Right atrium auricular region (tissue), 2 donors: ENCODE results near the gene UGGT1. TPM values are rescaled to one million over a fixed set of nuclear protein-coding genes. Genes with fewer than 3 reads are reported as not detected.
A peak's percentile ranks its signal among the peaks of the same experiment; 100 is the strongest.

Source experiments
- DNase-seq: peaks from one replicate; pipeline ENCODE4 v3.0.0-alpha.2; 2019; ENCODE audit warnings: low spot score
- H3K27ac ChIP-seq, 2 donors: fragments of 200-600 bp; sonication (generic); 1 replicate in 1 of 2; 2 replicates in 1 of 2; pipeline ENCODE4 v1.5.1; 2016 to 2019
- H3K27me3 ChIP-seq, 2 donors: fragments of 200-600 bp; sonication (generic); one replicate each; pipeline versions ENCODE4 v1.5.1 to v1.6.0; 2017 to 2019
- H3K36me3 ChIP-seq: fragments of 200-600 bp; sonication (generic); one replicate; pipeline ENCODE4 v1.5.1; 2016
- H3K4me1 ChIP-seq, 2 donors: fragments of 200-600 bp; sonication (generic); one replicate each; pipeline versions ENCODE4 v1.5.1 to v1.6.0; 2017 to 2019
- H3K4me3 ChIP-seq, 2 donors: fragments of 200-600 bp; sonication (generic); 1 replicate in 1 of 2; 2 replicates in 1 of 2; pipeline ENCODE4 v1.5.1; 2017 to 2019; ENCODE audit warnings: mild to moderate bottlenecking in 1 of 2, moderate library complexity in 1 of 2
- H3K9me3 ChIP-seq, 2 donors: fragments of 200-600 bp; sonication (generic); one replicate each; pipeline ENCODE4 v1.5.1; 2019
- CTCF ChIP-seq, 2 donors: fragments of 200-600 bp; sonication (generic); IDR thresholded peaks; one replicate each; pipeline ENCODE4 v1.5.1; 2019; ENCODE audit warnings: antibody characterized with exemption in 2 of 2
- total RNA-seq, 2 donors: library from RNA; depleted of rRNA; stranded (reverse); fragments of >200 nt; gene quantifications; one replicate each; pipeline ENCODE4 v1.1.0, GENCODE V29; 2016

Gene UGGT1
- total RNA-seq, 2 donors from 2014 or later: 33.5 to 47.2 TPM

GRCh38 chr2:128227862-128228261 is 136.9 kb downstream of the UGGT1 start:
- no peaks in the 10 kb centered on the region for H3K36me3 ChIP-seq
- H3K27me3 ChIP-seq: no peaks in the 10 kb centered on the region
- no peak for DNase-seq
- no peak overlapping the region for H3K4me3 ChIP-seq
- no peak overlapping the region for H3K27ac ChIP-seq
- peaks cover 0 to 4% of the 10 kb centered on the region in 2 donors for H3K4me1 ChIP-seq
- peaks cover 0 to 6% of the 10 kb centered on the region in 2 donors for H3K9me3 ChIP-seq
- no peak for TF ChIP-seq CTCF (IDR thresholded peaks at IDR 0.05)

- no peak for DNase-seq
- no peak for TF ChIP-seq CTCF (IDR thresholded peaks at IDR 0.05)
- peaks cover 0 to 10% of the 10 kb centered on the region in 2 donors for H3K4me1 ChIP-seq
These were observed 137.9 kb downstream of the UGGT1 start for GRCh38 chr2:128228894-128229293.

GRCh38 chr2:128232965-128233789 is 142.2 kb downstream of the UGGT1 start:
- Histone ChIP-seq H3K27me3 (no peaks in the 10 kb centered on the region), H3K36me3 (no peaks in the 10 kb centered on the region), H3K4me3 (peak overlapping the region; percentile 53 to 72), H3K9me3 (no peaks in the 10 kb centered on the region), H3K4me1 (peaks cover 0 to 11% of the 10 kb centered on the region in 2 donors), H3K27ac (peak overlapping the region; percentile 77 to 84)
- DNase-seq: peak; percentile 83
- peak; percentile 91 to 92 for TF ChIP-seq CTCF (IDR thresholded peaks at IDR 0.05)

More at GRCh38 chr2:128228894-128229293, 137.9 kb downstream of the UGGT1 start:
- Histone ChIP-seq H3K4me3 (no peak overlapping the region), H3K27ac (no peak overlapping the region), H3K36me3 (no peaks in the 10 kb centered on the region), H3K27me3 (no peaks in the 10 kb centered on the region), H3K9me3 (peaks cover 0 to 6% of the 10 kb centered on the region in 2 donors)

GRCh38 chr2:128233790-128234395 is 142.9 kb downstream of the UGGT1 start:
- H3K27me3 ChIP-seq: no peaks in the 10 kb centered on the region
- H3K9me3 ChIP-seq: no peaks in the 10 kb centered on the region
- H3K27ac ChIP-seq: no peak overlapping the region
- peaks cover 0 to 11% of the 10 kb centered on the region in 2 donors for H3K4me1 ChIP-seq
- DNase-seq: peak; percentile 38
- no peaks in the 10 kb centered on the region for H3K36me3 ChIP-seq
- peak in 1 of 2 donors; percentile 9 for TF ChIP-seq CTCF (IDR thresholded peaks at IDR 0.05)
- peak overlapping the region in 1 of 2 donors; percentile 72 for H3K4me3 ChIP-seq

GRCh38 chr2:128234613-128235012 is 143.6 kb downstream of the UGGT1 start:
- H3K27ac ChIP-seq: no peak overlapping the region
- H3K36me3 ChIP-seq: no peaks in the 10 kb centered on the region
- TF ChIP-seq CTCF (IDR thresholded peaks at IDR 0.05): no peak
- no peaks in the 10 kb centered on the region for H3K27me3 ChIP-seq
- DNase-seq: no peak
- no peak overlapping the region for H3K4me3 ChIP-seq
- peaks cover 0 to 11% of the 10 kb centered on the region in 2 donors for H3K4me1 ChIP-seq
- H3K9me3 ChIP-seq: no peaks in the 10 kb centered on the region
